ENCODE data around the gene CDCA8.

Gene CDCA8

DNA sequence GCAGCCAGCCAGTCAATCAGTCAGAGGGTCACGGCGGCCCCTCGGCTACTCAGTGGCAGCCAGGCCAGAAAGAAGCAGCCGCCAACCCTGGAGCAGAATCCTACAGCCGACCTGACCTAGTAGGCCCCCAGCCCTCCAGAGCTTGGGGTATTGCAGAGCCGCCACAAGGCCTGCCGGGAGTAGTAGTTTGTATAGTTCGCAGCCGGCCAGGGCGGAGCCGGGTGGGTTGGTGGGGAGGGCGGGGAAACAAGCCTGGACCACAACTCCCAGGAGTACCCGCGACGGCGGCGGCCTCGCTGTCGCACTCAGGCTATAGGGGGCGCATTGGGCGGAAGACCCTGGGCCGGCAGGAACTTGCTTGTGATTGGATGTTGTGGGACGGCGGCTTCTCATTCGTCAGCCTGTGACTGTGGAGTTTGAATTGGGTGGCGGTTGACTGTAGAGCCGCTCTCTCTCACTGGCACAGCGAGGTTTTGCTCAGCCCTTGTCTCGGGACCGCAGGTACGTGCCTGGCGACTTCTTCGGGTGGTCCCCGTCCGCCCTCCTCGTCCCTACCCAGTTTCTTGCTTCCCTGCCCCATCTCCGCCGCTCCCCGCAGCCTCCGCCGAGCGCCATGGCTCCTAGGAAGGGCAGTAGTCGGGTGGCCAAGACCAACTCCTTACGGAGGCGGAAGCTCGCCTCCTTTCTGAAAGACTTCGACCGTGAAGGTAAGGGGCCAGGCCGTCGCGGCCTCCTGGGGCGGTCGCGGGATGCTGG lies at the start of gene CDCA8:
TSS of gene CDCA8 (plus strand) at position 439 of the 756 bp plus-strand sequence. CDS start at position 614, 175 bp downstream.
- peak; percentile 98 for DNase-seq (ENCODE audit: low spot score)

DNA sequence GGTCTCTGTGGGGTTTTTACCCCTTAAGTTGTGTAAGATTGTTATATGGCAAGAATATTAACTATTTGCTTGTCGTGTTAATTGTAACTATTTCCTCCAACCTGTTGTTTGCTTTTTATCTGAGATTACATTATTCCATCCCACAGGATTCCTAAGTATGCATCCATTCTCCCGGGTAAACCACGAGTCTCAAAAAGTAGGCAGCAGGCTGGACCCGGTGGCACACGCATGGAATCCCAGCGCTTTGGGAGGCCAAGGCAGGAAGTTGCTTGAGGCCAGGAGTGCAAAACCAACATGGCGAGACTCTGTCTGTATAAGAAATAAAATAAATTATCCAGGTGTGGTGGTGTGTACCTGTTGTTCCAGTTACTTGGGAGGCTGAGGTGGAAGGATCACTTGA lies 45.0 kb upstream of the CDCA8 start:
- DNase-seq (ENCODE audit: low spot score) = no peak

DNA sequence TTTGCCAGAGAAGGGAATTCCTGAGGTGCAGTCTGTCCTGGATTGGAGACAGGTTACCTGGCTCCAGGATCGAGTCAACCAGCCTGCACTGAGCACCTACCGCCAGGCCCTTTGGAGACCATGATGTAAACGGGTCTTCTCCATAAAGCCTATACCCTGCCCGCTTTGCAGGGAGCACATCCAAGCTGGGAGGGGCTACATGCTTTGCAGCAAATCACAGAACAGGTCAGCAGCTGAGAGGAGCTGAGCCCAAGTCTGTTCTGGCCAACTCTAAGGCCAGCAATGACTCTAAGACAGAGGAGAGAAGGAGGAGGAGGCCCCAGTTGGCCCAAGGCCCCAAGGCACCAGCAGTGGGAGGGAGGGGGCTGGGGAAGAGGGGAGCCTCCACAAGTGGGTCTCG lies 42.1 kb upstream of the CDCA8 start:
- no peak for DNase-seq (ENCODE audit: low spot score)

DNA sequence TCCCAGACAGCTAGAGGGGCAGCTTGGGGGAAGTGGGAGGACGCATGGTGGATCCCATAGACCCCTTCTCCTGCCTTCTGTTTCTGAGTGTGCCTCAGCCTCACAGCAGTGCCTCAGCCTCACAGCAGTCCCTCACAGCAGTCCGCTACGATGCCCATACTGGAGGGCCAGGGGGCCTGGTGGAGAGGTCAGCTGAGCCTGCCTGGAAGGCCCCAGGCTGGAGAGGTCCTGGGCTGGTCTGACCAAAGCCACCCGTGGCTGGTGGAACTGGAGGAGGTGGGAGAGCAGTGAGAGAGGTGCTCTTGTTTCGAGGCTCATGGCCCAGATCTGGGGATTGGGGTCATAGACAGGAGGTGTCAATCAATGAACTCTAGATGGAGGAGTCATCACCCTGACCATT lies 41.6 kb upstream of the CDCA8 start:
- no peak for DNase-seq (ENCODE audit: low spot score)

DNA sequence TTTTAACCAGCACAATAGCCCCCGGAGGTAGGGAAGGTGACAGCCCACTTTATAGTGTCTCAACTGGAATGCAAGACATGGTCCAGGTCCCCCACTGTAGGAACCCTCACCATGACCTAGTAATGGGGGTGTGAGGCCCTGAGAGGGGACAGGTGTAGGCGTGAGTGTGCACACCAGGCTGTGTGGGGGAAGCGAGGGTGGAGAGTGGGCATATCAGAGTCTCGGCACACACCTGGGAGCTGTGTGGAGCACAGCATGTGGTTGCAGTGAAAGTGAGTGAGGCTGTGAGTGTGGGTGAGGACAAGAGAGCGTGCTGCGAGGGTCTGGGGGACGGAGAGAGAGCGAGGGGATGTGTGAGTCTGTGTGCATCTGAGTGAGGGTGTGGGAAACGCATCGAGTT lies 40.5 kb upstream of the CDCA8 start:
- DNase-seq (ENCODE audit: low spot score) = no peak

DNA sequence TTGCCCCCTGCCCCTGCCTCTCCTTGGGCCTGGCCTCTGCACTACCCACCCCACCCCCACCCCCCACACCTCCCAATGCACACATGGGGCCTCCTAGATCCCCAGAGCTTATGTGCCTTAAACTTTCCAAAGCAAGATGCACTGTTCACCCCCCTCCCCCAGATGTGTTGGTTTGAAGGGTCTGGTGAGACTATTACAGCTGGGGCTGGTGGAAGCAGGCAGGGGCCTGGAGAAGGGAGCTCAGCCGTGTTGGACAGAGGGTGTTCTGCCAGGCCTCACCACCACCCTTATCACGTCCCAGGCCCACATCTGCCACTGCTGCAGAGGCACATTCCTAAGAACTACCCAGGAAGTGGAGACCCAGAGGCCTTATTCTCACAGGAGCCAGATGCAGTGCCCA lies 39.3 kb upstream of the CDCA8 start:
- DNase-seq (ENCODE audit: low spot score) = no peak

DNA sequence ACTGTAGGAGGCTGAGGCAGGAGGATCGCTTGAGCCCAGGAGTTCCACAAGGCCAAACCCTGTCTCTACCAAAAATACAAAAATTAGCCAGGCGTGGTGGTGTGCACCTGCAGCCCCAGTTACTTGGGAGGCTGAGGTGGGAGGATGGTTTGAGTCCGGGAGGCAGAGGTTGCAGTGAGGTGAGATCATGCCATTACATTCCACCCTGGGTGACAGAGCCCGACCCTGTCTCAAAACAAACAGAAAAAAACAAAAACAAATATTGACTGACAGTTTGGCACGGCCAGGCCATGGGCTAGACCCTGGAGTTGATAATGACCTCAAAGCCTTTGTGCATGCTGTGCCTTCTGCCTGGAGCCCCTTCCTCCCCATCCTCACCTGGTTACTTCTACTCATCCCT lies 38.4 kb upstream of the CDCA8 start:
- no peak for DNase-seq (ENCODE audit: low spot score)

DNA sequence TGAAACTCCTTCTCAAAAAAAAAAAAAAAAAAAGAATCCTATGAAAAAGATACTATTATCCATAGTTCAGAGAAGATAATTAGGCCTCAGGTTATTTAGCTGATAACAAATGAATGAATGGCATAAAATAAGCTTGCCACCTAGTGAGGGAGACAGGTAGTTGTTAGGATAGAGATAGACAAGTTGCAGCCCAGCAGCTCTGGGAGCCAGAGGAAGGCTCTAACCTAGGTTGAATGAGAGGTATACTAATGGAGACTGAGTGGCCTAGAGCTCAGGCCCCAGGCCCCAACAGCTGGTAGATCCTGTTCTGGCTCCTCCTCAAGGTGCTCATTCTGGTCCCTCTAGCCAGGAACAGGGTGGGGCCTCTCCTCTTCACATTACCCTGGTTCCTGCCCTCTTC lies 37.0 kb upstream of the CDCA8 start:
- DNase-seq (ENCODE audit: low spot score) = no peak

DNA sequence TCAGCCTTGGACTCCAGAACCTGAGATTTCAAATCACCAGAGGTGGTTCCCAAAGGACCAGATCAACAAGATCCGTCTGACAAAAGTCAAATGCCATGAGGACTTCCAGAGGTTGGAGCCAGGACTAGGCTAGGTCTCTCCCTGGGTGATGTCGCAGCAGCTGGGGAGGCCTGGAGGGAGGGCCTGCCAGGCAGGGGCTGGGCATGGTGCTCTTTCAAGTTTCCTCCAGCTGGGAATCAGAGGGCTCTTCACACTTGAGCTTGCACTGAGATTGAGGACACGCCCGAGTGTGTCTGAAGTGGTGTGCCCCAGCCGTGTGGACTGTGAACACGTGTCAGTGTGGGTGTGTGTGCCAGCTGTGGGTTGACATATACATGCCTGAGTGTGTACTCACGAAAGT lies 36.3 kb upstream of the CDCA8 start:
- no peak for DNase-seq (ENCODE audit: low spot score)

DNA sequence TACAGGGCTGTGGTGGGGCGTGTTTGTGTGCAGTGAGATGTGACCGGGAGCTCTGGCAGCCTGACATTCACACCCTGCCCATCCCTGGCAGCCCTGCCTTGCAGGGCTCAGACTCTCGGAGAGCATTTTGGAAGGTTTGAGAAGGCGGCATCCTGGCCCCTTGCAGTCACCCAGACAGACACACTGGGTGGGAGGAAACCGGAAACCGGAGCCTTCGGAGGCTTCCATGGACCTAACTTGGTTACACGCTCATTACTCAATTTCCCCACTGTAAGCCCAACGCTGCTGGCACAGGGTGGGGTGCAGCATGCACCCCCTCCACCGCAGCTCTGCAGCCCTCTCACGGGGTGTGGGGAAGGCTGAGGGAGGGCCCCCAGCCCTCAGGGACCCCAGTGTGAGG lies 35.4 kb upstream of the CDCA8 start:
- DNase-seq (ENCODE audit: low spot score) = no peak

DNA sequence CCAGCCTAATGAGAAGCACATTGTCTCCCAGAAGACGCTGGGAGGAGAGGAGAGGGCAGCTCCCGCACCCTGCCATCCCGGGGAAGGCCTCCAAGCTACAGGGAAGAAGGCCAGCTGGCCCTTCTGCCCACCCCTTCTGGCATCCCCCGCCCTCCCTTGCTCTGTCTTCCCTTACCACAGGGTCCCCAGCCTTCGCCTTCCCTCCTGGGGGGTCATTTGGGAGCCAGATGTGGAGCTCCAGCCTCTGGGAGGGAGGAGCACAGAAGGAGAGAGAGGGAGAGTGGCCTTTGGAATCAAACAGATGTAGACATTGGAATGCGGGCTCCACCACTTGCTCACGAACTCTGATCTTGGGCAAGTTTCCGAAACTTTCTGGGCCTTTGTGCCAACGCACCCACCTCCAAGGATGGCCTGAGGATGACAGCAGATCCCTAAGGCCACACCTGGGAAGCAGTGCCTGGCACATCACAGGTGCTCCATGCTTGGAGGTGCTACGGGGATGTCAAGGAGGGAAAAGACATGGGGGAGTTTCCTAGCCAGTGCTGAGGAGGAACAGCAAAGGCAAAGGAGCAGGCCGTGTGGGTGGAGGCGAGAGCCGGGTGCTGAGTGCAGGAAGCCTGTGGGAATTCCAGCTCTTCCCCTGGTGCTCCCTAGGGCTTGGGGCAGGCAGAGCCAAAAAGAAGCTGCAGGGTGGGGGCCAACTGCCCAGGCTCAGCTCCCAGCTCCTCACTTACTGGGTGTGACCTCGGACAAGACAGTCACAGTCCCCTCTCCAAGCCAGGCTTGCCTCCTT lies 34.5 kb upstream of the CDCA8 start:
- DNase-seq (ENCODE audit: low spot score) = no peak

DNA sequence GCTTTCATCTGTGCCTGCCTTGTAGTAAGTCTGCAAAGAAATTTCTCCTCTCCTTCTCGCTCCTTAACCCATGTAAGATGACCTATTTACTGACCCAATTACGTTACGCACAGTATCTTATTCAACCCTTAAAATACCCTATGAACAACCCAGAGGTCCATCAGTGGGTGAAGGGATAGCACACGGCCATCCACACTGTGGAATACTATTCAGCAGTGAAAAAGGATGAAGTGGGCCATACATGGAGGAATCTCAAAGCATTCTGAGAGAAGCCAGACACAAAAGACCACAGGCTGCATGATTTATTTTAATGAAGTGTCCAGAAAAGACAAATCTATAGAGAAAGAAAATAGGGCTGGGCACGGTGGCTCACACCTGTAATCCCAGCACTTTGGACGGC lies 33.8 kb upstream of the CDCA8 start:
- DNase-seq (ENCODE audit: low spot score) = no peak

DNA sequence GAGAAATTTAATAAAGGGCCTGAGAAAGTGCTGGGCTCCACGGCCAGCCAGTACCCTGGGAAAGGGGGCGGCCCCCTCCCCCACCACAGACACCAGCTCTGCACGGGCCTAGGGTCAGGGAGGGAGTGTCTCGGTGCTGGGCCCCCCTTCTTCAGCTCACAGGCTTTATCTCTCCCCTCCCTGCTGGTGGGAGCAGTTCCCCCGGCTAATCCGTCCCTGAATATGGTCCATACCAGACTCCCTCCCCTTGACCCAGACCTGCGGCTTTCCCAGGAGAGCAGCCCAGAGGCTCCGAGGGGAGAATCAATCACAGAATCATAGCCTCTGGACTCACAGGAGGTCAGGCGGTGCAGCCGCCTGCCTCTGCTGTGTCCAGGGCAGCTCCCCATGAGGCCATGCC lies 31.7 kb upstream of the CDCA8 start:
- no peak for DNase-seq (ENCODE audit: low spot score)

DNA sequence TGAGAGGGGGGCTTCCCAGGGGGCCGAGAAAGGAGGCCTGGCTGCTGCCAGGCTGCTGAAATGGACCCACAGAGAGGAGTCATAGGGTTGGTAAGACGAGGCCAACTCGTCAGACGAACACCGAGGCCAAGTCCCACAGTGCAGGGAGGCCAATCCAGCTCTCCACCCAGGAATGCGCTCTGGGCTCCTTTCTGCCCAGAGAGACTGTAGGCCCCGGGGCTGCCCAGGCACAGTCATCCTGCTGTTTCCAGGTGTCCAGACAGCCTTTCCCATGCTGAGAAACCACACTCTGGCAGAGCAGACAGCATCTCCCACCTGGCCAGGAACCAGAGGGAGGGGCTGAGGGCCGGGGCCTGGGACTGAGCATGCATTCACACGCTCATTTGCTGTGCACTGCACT lies 30.9 kb upstream of the CDCA8 start:
- DNase-seq (ENCODE audit: low spot score) = no peak

DNA sequence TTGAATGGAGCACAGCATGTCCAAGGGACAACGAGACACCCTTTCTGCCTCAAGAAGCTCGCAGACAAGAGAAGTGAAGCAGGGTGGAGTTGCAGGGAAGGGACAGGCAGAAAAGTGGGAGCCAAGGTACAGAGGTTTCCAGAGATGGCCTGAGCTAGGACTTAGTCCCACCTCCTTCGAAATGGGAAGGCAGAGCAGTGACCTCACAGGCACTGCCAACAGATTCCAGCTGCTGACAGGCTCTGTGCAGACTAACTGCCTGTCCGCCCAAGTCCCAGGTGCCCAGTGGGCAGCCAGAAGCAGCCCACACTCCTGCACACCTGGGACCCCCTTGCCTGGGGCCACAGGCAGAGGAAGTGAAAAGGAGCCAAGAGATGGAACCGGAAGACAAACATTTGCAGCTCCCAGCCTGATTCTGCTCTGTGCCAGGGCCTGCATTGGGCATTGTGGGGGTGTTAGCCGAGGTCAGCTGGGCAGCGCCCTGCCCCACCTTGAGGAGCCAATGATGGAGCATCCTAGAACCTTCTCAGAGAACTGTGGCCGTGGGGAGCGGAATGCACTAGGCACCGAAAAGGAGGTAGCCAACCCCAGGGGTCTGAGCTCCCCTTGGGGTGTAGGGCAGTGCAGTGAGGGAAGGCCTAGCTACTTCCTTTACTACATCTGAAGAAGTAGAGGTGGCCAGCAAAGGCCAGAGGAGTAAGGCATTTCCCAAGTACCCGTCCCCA lies 30.1 kb upstream of the CDCA8 start:
- DNase-seq (ENCODE audit: low spot score) = no peak

DNA sequence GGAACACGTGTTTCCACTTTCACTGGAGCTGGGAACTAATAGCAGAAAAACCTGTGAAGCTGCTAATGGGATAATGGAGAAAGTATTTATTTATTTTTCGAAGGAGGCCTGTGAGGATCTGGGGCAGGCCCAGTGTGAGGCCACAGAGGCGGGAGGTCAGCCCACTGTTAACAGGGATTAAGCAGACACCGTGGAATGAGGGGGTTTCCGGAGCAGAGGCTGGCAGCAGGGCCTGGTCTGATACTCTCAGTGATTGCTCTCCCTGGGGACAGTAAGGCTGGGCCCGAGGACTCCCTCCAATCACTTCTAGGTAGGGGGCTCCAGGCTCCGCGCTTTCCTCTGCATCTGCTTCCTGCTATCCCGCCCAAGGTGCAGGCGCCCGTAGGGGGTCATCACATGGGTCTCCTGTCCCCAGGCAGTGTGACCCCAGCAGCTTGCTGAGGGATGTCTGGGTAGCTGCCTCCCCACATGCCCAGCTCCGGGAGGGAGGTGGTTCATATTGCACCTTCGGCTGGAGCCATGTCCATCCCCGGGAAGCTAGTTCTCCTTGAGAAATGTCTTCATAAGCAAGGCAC lies 28.8 kb upstream of the CDCA8 start:
- DNase-seq (ENCODE audit: low spot score) = no peak

DNA sequence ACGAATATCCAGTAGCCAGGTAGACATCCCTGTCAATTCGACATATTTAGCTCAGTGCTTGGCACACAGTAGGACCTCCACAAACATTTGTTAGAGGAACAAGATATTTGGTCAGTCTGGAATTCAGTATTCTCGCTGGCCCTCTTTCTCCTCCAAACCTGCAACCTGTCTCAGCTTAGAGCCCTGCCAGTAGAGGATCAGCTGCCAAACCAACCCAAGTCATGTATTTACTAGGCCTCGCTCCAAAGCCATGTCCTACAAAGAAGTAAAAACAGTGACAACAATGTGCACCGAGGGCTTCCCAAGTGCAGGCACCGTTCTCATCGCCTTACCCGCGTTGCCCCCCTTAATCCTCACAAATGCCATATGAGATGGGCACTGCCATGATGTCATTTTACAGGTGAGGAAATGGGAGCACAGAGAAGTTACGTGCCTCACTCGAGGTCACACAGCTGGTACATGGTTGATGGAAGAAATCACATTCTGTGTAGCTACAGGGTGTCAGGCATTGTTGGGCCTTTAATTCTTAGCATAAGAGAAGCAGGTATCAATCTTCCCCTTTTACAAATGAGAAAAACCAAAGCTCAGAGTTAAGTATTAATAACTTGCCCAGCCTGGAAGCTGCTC lies 26.0 kb upstream of the CDCA8 start:
- DNase-seq (ENCODE audit: low spot score) = no peak

DNA sequence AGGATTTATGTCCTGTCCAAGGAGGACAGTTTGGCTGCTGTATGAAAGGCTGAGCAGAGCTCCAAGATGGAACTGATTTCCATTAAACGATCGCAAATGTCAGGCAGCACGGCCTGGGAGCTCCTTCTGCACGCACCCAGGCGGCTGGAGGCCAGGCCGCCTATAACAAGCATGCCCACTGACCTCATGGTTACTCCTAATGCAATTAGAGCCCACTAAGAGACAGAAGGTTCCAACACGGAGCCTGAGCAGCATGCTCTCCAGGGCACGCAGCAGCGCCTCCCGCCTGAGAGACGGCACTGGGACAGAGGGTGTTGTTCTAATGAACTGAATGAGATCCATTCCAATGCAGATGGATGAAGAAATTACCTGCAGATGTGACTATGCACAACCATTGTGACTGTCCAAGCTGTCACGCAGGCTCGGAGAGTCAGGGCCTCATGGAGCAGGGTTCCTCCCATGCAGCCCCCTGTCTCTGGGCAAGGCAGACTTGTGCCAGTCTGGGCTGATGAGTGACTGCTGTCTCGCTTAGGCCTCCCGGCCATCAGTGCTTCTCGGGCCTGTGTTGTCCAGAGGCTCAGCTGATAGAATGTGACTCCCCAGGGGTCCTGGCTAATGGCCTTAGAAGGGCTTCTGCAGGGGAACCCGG lies 25.2 kb upstream of the CDCA8 start:
- DNase-seq (ENCODE audit: low spot score) = no peak

DNA sequence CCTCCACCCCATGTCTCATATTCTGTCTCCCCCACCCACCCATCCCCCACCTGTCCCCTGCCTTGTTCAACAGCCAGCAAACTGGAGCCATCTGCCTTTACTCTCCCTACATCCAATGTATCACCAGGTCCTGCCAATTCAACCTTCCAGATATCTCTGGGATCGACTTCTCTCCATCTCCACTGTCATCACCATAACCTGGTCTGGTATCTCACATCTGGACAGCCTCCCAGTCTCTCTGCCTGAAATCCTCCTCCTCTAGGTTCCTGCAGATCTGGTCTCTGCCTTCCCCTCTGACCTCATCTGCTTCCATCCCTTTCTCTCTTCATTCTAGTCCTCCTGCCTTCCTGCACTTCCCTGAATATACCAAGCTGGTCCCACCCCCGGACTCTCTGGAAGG lies 22.2 kb upstream of the CDCA8 start:
- no peak for DNase-seq (ENCODE audit: low spot score)

DNA sequence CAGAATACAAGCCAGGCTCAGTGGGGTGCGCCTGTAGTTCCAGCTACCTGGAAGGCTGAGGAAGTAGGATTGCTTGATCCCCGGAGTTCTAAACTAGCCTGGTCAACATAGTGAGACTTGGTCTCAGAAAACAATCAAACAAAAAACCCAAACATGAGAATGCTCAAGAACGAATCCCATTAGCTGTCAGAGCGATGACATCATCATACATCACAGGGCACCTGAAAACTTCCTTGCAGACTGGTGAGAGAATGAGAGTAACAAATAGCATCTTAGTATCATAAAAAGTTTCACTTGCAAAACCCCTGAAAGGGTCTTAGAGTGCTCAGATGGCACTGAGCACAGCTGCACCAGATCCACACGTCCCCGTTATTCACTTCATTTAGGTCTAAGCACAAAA lies 21.1 kb upstream of the CDCA8 start:
- DNase-seq (ENCODE audit: low spot score) = no peak

DNA sequence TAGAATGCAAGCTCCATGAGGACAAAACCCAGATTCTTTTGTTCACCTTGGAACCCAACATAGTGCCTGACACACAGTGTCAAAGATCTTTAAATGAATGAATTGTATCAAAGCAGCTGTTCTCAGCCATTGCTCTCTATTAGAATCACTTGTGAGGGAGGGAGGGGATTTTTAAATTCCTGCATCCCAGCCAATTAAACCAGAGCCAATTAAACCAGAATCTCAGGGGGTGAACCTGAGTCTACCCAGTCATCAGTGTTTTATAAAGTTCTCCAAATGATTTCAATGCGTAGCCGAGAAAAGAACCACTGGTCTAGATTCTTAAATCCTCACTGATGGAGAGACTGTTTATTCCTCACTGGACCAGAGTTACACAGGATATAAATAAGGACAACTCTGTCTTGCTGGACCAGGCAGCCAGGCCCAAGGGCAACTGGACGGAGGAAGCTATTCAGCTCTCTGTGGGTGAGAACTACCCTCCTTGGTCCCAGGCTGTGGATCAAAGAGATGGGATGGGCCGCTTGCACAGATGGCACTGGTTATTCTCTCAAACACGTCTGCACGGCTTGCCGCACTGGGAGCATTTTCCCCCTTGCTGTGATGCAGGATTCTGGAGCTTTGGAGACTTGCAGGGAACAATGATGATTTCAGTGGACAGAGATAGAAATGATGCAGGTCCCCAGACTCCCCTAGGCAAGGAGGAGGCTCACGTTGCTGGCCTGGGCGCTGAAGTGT lies 20.0 kb upstream of the CDCA8 start:
- DNase-seq (ENCODE audit: low spot score) = no peak

Measured in CD4-positive, alpha-beta T cell treated with Interleukin-6 at 100 ng/mL for 8 hours (primary cell).